K562 (cell line): ENCODE measurements around the gene SPATA3. TPM values are rescaled to one million over a fixed set of nuclear protein-coding genes. Genes with fewer than 3 reads are reported as not detected.

Source experiments
- ATAC-seq: fragments of 200-7000 bp; cut with Tn5 transposase; 3 replicates; pipeline ENCODE4 v1.9.1; 2020; ENCODE audit warnings: moderate library complexity
- BruUV-seq: library from RNA; stranded (reverse); fragments of 400-500 nt; replicated peaks from 2 replicates; lab custom pipeline; 2021; lab: Mats Ljungman, UMichigan
- CTCF ChIA-PET: fragments of 300-600 bp; formaldehyde crosslinking; extraction: SDS; loops from one replicate; lab custom pipeline; 2021; ENCODE audit warnings: low intra/inter-chr PET ratio; lab: Yijun Ruan, JAX
- POLR2A ChIA-PET: fragments of 300-600, 350-650 bp; sonication (Branson Sonifier 250); formaldehyde crosslinking; extraction: SDS; loops from one replicate; lab custom pipeline; 2021; ENCODE audit warnings: antibody characterized with exemption, inconsistent platforms; lab: Yijun Ruan, JAX
- DNase-seq, 4 experiments: peaks; one replicate each; pipeline versions ENCODE4 v3.0.0 to v3.0.0-alpha.2; 2011 to 2018; ENCODE audit warnings: low spot score in 3 of 4, mixed read lengths in 3 of 4; ENCODE audit errors: extremely low read depth in 1 of 4
- FAIRE-seq: peaks from 2 replicates; lab custom pipeline; 2011; peaks lifted over from hg19 to GRCh38; lab: Jason Lieb, UNC
- H2AFZ ChIP-seq: 2 replicates; pipeline ENCODE4 v1.6.0; 2011; ENCODE audit warnings: low read depth, low read length, control low read depth, inconsistent platforms
- H3K27ac ChIP-seq: fragments of 200-600 bp; 3 replicates; pipeline ENCODE4 v1.8.0; 2011; ENCODE audit warnings: low read depth, mild to moderate bottlenecking, control low read depth, inconsistent platforms, low read length, moderate library complexity, mixed read lengths; ENCODE audit errors: extremely low read depth
- H3K27me3 ChIP-seq, 2 experiments: fragments of 300-600 bp in 1 of 2; 2 replicates in 1 of 2; 3 replicates in 1 of 2; pipeline versions ENCODE4 v1.6.0 to v1.8.0; 2011; ENCODE audit warnings: inconsistent platforms in 2 of 2, low read length in 2 of 2, mild to moderate bottlenecking in 1 of 2, mixed read lengths in 1 of 2, moderate library complexity in 1 of 2; ENCODE audit not compliant: control insufficient read depth in 2 of 2, insufficient read depth in 2 of 2
- H3K36me3 ChIP-seq: fragments of 300-600 bp; 3 replicates; pipeline ENCODE4 v1.8.0; 2011; ENCODE audit warnings: mild to moderate bottlenecking, low read length, inconsistent platforms; ENCODE audit not compliant: control insufficient read depth, insufficient read depth
- H3K4me1 ChIP-seq, 2 experiments: fragments of 200-600 bp in 1 of 2; replicated peaks in 1 of 2; 2 replicates in 1 of 2; 3 replicates in 1 of 2; pipeline versions ENCODE4 v1.5.1 to v1.8.0; 2011; ENCODE audit warnings: inconsistent platforms in 2 of 2, low read length in 2 of 2, mild to moderate bottlenecking in 1 of 2, mixed read lengths in 1 of 2, moderate library complexity in 1 of 2; ENCODE audit not compliant: control insufficient read depth in 2 of 2, insufficient read depth in 2 of 2
- H3K4me2 ChIP-seq: 2 replicates; pipeline ENCODE4 v1.6.1; 2011; ENCODE audit warnings: low read length, control low read depth, inconsistent platforms, mixed read lengths; ENCODE audit not compliant: insufficient read depth
- H3K4me3 ChIP-seq: fragments of 200-600 bp; sonication (generic), shearing (Covaris generic); 2 replicates; pipeline ENCODE4 v1.5.1; 2016; ENCODE audit warnings: control low read depth, inconsistent platforms
- H3K79me2 ChIP-seq: fragments of 200-600 bp; 3 replicates; pipeline ENCODE4 v1.8.0; 2011; ENCODE audit warnings: low read length, inconsistent platforms; ENCODE audit not compliant: control insufficient read depth, insufficient read depth
- H3K9ac ChIP-seq, 2 experiments: 2 replicates each; pipeline versions ENCODE4 v1.6.0 to v1.6.1; 2011; ENCODE audit warnings: low read depth in 2 of 2, low read length in 2 of 2, control low read depth in 1 of 2, inconsistent platforms in 1 of 2, mild to moderate bottlenecking in 1 of 2, mixed read lengths in 1 of 2; ENCODE audit not compliant: insufficient read depth in 1 of 2
- H3K9me1 ChIP-seq: one replicate; pipeline ENCODE4 v1.6.0; 2011; ENCODE audit warnings: inconsistent platforms, mild to moderate bottlenecking, low read length, moderate library complexity; ENCODE audit not compliant: control insufficient read depth, insufficient read depth
- H3K9me3 ChIP-seq: replicated peaks from 2 replicates; pipeline ENCODE4 v1.5.1; 2011; ENCODE audit warnings: low read depth, low read length, inconsistent platforms; ENCODE audit not compliant: control insufficient read depth, insufficient read depth
- H4K20me1 ChIP-seq: replicated peaks from 2 replicates; pipeline ENCODE4 v1.6.1; 2011; ENCODE audit warnings: low read length, inconsistent platforms, mixed read lengths; ENCODE audit not compliant: control insufficient read depth, insufficient read depth
- HES1 ChIP-seq: fragments of 450-650 bp; IDR thresholded peaks from 2 replicates; pipeline ENCODE4 v1.6.1; 2016; ENCODE audit warnings: low read depth, mild to moderate bottlenecking, moderate library complexity
- HMG20B ChIP-seq: fragments of 250-450 bp; sonication (Bioruptor Pico); IDR thresholded peaks from 2 replicates; pipeline ENCODE4 v1.5.0; 2021; ENCODE audit warnings: mild to moderate bottlenecking
- KLF6 ChIP-seq: fragments of 250-450 bp; sonication (Bioruptor Pico); IDR thresholded peaks from 2 replicates; pipeline ENCODE4 v1.4.0; 2020; ENCODE audit warnings: mild to moderate bottlenecking, moderate library complexity, borderline replicate concordance
- MAFF ChIP-seq: IDR thresholded peaks from 2 replicates; pipeline ENCODE4 v1.6.1; 2012; ENCODE audit warnings: low read length, improper control_type of control experiment
- NELFE ChIP-seq: IDR thresholded peaks from 2 replicates; pipeline ENCODE4 v1.6.1; 2011; ENCODE audit warnings: mild to moderate bottlenecking; ENCODE audit not compliant: insufficient read depth, insufficient read length
- NR3C1 ChIP-seq: sonication (generic); formaldehyde crosslinking; IDR thresholded peaks from 2 replicates; pipeline ENCODE4 v1.8.1; 2022; ENCODE audit warnings: missing genetic modification reagents
- PPARD ChIP-seq: fragments of 250-450 bp; sonication (Bioruptor Pico); IDR thresholded peaks from 2 replicates; pipeline ENCODE4 v1.8.0; 2022; ENCODE audit warnings: inconsistent platforms, mild to moderate bottlenecking, moderate library complexity
- SMARCA5 ChIP-seq: fragments of 450-650 bp; IDR thresholded peaks from 2 replicates; pipeline ENCODE4 v1.6.1; 2016
- TFAM ChIP-seq: fragments of 250-450 bp; sonication (Bioruptor Pico); conservative IDR thresholded peaks from 2 replicates; pipeline ENCODE4 v1.5.0; 2021; ENCODE audit warnings: mild to moderate bottlenecking, moderate library complexity
- ZBTB49 ChIP-seq: sonication (generic); formaldehyde crosslinking; IDR thresholded peaks from 2 replicates; pipeline ENCODE4 v1.8.0; 2022; ENCODE audit warnings: missing genetic modification reagents, mild to moderate bottlenecking, borderline replicate concordance
- ZBTB5 ChIP-seq: fragments of 450-650 bp; IDR thresholded peaks from 2 replicates; pipeline ENCODE4 v1.6.1; 2017; ENCODE audit warnings: antibody characterized with exemption
- ZMIZ1 ChIP-seq, 2 experiments: fragments of 150-350 bp in 1 of 2; IDR thresholded peaks; 2 replicates each; pipeline ENCODE4 v1.6.1; 2012 to 2016; ENCODE audit warnings: low read depth in 2 of 2, low read length in 2 of 2, mild to moderate bottlenecking in 1 of 2, moderate library complexity in 1 of 2
- ZNF3 ChIP-seq: fragments of 250-450 bp; sonication (Bioruptor Pico); IDR thresholded peaks from 2 replicates; pipeline ENCODE4 v1.5.0; 2021; ENCODE audit warnings: mild to moderate bottlenecking, moderate library complexity
- ZNF76 ChIP-seq: fragments of 250-450 bp; sonication (Bioruptor Pico); IDR thresholded peaks from 2 replicates; pipeline ENCODE4 v1.4.0; 2020; ENCODE audit warnings: mild to moderate bottlenecking, moderate library complexity, borderline replicate concordance
- WGBS: fragments of 100-300 bp; shearing (Covaris generic); methylation state at CpG from one replicate; pipeline ENCODE4 v1.1.6; 2016; ENCODE audit warnings: low coverage, mixed read lengths; ENCODE audit not compliant: insufficient coverage; ENCODE audit errors: missing lambda C conversion rate; 5-methylcytosine and 5-hydroxymethylcytosine counted together
- in situ Hi-C: fragments of 300-500 bp; cut with MboI; formaldehyde crosslinking; loops from 4 replicates; pipeline ENCODE4 v1.15.0; 2018; ENCODE audit warnings: inconsistent platforms, mixed read lengths
- intact Hi-C: fragments of 100-400 bp; cut with micrococcal nuclease; formaldehyde crosslinking; loops from 2 replicates; pipeline ENCODE4 v1.14.2; 2022
- polyA plus RNA-seq, 8 experiments: library from polyadenylated mRNA; depleted of rRNA in 4 of 8; stranded (reverse) in 5 of 8; unstranded in 3 of 8; fragments of >200 nt; fragmentation: Nextera tagmentation in 2 of 8; fragmentation: Illumina TruSeq in 1 of 8; extraction: Ambion mirVana in 2 of 8; extraction: Trizol in 1 of 8; gene quantifications; 2 replicates each; pipeline versions ENCODE4 v1.2.1 to v1.2.3, GENCODE V29; 2011 to 2014; ENCODE audit warnings: inconsistent platforms in 1 of 8, missing spikeins in 1 of 8
- total RNA-seq, 7 experiments: library from RNA; depleted of rRNA in 6 of 7; stranded (reverse); fragments of >200 nt in 6 of 7; fragmentation: Illumina TruSeq in 2 of 7; extraction: Trizol in 2 of 7; gene quantifications; 2 replicates each; pipeline versions ENCODE4 v1.2.1 to v1.2.3, GENCODE V29; 2011 to 2021; ENCODE audit warnings: low replicate concordance in 1 of 7

Gene SPATA3
- total and polyA plus RNA-seq, 9 of the 15 experiments (the other 6 are each of a cell fraction or from before 2014, with no cell fraction given), result not detected

- no peak for ATAC-seq
- H3K4me2 ChIP-seq, result no peak overlapping the region
- FAIRE-seq, result no peak
These were observed 4.4 kb downstream of the SPATA3 start for GRCh38 chr2:231000211-231000904.

More at GRCh38 chr2:231000211-231000904, 4.4 kb downstream of the SPATA3 start:
- CTCF ChIA-PET, result no interaction called here
- POLR2A ChIA-PET, result no interaction called here
- H3K27ac ChIP-seq, result no peak overlapping the region
- WGBS, result 1% methylated on average over 14 of the region's 24 CpGs
- no TSS peak for BruUV-seq
- H3K36me3 ChIP-seq, result no peaks in the 10 kb centered on the region
- no peaks in the 10 kb centered on the region for H3K9me1 ChIP-seq
- no peaks in the 10 kb centered on the region for H3K79me2 ChIP-seq
- in situ Hi-C loops (no loop called here), intact Hi-C loops (no loop called here)
- no peaks in the 10 kb centered on the region for H3K9me3 ChIP-seq
- H3K4me3 ChIP-seq, result no peak overlapping the region
- H3K4me1 ChIP-seq, result no peaks in the 10 kb centered on the region
- H3K27me3 ChIP-seq, result peaks cover 10 to 43% of the 10 kb centered on the region in 2 experiments; a peak in 3 of 5 replicates
- H2AFZ ChIP-seq, result no peak overlapping the region
- no peaks in the 10 kb centered on the region for H4K20me1 ChIP-seq
- DNase-seq, result no peak
- no peak overlapping the region for H3K9ac ChIP-seq
- TF ChIP-seq PPARD (CRISPR knock-in tag) (no peak), TFAM (CRISPR knock-in tag) (no peak), ZBTB5 (no peak), NELFE (no peak), ZNF3 (CRISPR knock-in tag) (no peak), NR3C1 (no peak), ZMIZ1 (IDR thresholded peaks at IDR 0.05; ENCODE audit: low read depth in 2 of 2, low read length in 2 of 2) (no peak), ZNF76 (CRISPR knock-in tag) (no peak), SMARCA5 (no peak), ZBTB49 (CRISPR knock-in tag) (no peak), HMG20B (no peak), HES1 (no peak), MAFF (no peak), KLF6 (no peak)
